NCI-H1694 treated with DMSO at 0.1 percent for 48 hours (cell line): ENCODE data around the gene IMP4.

Source experiments
- DNase-seq: peaks from one replicate; lab custom pipeline; 2025; lab: John Stamatoyannopoulos, UW

Gene IMP4

DNA sequence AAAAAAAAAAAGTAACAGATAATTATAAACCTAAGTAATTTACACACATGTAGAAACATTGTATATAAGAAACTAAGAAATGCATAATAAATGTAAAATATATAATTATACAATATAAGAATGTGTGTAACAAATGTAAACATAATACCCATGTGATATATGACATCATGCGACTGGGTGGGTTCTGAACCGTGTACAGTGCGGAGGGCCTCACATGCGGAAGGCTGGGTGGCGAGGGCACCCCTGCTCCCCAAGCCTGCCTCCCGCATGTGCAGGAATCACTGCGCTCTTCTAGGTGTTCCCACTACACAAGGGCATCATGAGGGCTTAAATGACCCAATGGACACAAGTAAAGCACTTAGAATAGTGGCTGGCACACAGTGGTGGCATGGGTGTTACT is 15.2 kb downstream of the IMP4 start:
- DNase-seq, result no peak

DNA sequence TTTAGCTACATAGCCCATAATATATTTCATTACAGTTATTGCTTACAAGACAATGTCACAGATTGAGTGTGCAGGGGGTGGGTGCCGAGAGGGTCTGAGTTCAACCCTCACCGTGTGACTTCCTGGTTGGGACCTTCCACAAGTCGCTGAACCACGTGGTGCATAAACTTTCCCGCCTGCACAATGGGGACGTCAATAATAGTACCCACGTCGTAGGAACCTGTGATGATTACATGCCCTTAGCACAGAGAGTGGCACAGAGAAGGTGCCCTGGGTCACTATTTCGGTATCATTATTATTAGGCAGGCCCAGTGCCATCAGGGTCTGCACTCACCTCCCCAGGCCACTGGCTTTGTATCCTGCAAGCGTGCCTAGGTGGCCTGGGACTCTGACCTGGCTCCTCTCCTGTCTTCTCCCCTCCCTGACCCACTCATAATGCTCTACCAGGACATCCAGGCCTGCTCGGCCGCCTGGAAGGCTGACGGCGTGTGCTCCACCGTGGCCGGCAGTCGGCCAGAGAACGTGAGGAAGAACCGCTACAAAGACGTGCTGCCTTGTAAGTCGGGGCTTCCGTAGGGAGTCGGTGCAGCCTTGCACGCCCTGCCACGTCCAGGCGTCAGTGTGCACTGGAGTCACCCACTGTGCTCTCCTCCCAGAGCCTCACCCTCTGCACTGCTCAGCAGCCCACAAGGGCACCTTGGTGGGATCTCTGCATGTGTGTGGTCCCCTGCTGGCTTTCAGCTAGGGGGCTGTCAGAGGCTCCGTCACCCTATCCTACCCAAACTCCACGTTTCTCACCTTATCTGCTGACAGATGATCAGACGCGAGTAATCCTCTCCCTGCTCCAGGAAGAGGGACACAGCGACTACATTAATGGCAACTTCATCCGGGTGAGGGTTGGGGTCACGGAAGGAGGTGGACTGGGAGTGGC is 16.0 kb downstream of the IMP4 start:
- DNase-seq, result no peak

DNA sequence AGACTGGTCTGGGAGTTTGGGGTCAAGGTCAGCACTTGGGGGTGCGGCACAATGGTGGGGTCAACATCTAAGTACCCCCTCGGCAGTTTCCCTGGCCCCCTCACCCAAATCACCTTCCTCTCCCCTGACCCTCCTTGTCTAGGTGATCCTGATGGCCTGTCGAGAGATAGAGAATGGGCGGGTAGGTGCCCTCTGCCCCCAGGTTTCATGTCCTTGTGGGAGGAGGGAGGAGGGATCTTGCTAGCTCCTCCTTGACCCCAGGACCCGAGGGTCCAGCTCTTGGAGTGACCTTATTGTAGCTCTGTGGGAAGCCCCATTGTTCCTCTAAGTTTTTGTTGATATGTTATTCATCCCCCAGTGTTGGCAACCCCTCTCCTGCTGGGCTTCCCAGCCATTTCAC is 16.8 kb downstream of the IMP4 start:
- DNase-seq, result no peak

DNA sequence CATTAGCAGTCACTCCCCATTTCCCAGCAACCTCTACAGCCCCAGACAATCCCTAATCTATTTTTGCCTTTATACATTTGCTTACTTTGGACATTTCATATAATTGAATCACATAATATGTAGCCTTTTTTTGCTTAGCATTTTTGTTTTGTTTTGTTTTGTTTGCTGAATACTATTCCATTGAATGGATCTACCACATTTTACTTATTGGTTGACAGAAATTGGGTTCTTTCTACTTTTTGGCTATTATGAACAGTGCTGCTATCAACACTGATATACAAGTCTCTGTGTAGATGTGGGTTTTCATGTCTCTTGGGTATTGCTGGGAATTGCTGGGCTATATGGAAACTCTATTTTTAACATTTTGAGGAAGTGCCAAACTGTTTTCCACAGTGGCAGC is 20.8 kb downstream of the IMP4 start:
- no peak for DNase-seq

DNA sequence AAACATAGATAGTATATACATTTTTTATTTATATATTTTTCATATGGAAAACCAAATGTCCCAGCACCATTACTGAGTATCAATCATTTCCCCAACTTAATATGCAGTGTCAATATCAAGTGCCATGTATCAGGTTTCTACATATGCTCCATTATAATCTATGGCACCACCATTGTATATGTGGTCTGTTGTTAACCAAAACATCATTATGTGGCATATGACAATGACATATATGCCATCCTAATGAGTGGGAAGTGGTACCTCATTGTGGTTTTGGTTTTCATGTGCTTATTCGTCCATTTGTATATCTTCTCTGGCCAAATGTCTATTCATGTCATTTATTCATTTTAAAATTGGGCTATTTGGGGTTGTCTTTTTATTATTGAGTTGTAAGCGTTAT is 22.4 kb downstream of the IMP4 start:
- no peak for DNase-seq

DNA sequence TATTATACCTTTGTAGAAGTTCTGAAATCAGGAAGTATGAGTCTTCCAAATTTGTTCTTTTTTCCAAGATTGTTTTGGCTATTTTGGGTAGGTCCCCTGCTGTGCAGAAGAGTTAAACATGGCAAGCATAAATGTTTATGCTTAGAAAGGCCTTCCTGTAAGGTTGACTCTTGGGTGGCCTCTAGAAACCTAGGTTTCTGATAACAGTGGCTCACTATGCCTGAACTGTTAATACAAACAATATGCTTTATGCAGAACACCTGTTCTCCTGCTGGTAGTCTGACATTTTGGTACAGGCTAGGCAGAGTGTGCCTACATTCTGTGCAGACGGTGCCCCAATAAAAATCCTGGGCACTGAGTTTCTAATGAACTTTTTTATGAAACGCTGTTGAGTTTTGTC is 23.3 kb downstream of the IMP4 start:
- no peak for DNase-seq

DNA sequence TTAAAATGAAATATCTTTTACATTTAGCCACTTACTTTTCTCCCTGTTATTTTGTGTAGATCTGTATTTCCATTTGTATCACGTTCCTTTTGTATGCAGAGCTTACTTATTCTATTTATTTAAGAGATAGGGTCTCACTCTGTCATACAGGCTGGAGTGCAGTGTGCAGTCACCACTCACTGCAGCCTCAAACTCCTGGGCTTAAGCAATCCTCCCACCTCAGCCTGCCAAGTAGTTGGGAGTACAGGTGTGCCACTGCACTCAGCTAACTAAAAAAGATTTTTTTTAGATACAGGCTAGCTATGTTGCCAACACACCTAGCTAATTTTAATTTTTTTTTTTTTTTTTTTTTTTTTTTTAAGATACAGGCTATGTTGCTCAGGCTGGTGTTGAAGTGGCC is 24.0 kb downstream of the IMP4 start:
- DNase-seq, result no peak

DNA sequence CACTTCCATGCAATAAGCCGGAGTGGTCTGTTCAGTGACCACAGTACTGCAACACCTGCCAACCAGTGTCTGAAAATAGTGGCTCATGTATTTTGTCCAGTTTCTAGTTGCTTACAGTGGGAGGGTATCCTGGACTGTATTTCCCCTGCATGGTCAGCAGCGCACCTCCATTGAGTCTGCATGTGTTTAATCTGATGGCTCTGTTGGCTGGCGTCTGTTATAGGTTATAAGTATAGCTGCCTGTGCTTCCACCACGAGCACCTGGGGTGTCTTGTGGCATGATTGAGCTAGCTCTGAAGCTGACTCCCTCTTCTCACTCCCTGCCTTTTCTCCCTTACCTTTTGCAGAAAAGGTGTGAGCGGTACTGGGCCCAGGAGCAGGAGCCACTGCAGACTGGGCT is 26.1 kb downstream of the IMP4 start:
- no peak for DNase-seq

DNA sequence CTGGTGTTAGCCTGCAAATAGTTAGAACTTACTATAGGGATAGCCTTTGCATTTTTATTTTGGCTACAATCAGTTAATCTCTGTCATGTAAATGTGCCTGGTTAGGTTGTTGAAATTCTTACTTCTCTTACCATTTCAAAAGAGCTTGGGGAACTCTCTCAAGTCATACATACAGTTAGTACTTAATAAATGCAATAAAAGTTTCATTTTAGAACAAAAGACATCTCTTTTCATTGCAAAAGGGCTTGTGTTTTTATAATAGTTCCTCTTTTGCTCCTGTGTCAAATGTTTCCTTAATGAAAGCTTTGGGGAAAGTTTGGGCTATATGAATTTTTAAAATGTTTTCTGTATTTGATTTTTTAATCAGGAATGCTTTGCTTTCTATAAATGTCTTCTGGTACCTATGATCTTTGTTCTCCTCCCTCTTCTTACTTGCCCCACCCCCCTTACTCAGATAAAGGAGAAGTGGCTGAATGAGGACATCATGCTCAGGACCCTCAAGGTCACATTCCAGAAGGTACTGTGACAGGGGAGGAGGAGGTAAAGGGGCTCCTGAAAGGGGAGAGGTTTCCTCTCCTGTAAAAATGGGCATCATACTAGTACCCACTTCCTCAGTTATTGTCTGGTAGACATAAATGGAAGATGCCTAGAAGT is 26.7 kb downstream of the IMP4 start:
- no peak for DNase-seq

DNA sequence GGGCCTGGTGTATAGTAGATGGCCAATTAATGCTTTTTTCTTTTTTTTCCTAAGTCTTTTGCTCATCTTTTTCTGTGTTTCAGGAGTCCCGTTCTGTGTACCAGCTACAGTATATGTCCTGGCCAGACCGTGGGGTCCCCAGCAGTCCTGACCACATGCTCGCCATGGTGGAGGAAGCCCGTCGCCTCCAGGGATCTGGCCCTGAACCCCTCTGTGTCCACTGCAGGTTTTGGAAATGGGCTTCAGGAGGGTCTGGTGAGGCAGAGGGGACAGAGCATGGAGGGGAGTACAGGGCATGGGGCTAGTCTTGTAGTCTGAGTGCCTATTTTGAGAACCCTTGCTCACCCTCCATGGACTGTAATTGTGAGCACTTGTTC is 27.3 kb downstream of the IMP4 start:
- DNase-seq, result no peak

DNA sequence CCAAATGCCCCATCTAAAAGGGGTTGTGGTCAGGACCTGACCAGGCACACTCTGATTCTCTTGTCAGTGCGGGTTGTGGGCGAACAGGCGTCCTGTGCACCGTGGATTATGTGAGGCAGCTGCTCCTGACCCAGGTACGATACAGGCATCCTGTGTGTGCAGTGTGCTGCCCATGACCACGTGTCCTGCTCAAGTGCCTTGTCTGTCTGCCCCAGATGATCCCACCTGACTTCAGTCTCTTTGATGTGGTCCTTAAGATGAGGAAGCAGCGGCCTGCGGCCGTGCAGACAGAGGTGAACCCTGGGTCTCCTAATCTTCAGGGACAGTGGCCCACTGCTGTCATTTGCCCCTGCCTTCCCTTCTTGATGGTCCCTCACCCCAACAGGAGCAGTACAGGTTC is 27.8 kb downstream of the IMP4 start:
- no peak for DNase-seq

DNA sequence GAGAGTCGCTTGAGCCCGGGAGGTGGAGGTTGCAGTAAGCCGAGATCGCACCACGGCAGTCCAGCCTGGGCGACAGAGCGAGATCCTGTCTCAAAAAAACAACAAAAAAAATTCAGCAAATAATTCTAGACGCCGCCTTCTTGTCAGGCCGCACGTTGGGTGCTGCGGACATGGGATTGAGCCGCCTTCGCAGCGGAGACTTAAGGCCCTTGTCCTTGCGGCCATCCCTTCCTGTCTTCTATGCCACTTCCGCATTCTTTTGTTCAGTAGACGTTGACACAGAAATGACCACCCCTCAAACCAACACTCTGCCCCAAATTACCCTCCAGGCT is 29.0 kb downstream of the IMP4 start:
- DNase-seq, result no peak

DNA sequence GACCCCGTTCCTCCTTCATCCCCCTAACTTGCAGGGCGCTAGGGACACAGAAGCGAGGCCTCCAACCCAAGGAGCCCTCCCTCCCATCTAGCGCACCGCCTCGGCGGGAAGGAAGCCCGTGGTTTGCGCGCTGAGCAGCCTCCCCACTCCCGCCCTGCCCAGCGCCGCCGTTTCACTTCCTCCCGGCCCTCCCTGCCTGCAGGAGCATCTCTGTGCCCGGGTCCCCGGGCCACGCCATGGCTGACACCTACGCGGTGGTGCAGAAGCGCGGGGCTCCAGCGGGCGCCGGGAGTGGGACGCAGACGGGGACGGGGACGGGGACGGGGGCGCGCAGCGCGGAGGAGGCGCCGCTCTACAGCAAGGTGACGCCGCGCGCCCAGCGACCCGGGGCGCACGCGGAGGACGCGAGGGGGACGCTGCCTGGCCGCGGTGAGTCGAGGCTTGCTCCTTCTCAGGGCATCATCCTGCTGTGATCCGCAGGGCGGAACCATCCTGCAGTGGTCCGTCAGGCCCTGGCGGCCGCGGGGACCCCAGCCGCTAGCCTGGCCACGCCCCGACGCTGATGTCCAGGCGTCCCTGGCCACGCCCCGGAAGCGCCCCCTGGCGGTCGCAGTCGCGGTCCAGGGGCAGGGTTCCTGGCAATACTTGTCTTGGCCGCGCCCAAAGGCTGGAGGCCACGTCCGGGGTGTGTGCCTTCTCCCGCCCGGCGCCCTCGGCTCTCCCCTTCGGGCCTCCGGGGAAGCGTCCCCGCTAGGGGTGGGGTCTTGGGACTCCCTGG is 29.5 kb downstream of the IMP4 start:
- DNase-seq, result peak; percentile 30

DNA sequence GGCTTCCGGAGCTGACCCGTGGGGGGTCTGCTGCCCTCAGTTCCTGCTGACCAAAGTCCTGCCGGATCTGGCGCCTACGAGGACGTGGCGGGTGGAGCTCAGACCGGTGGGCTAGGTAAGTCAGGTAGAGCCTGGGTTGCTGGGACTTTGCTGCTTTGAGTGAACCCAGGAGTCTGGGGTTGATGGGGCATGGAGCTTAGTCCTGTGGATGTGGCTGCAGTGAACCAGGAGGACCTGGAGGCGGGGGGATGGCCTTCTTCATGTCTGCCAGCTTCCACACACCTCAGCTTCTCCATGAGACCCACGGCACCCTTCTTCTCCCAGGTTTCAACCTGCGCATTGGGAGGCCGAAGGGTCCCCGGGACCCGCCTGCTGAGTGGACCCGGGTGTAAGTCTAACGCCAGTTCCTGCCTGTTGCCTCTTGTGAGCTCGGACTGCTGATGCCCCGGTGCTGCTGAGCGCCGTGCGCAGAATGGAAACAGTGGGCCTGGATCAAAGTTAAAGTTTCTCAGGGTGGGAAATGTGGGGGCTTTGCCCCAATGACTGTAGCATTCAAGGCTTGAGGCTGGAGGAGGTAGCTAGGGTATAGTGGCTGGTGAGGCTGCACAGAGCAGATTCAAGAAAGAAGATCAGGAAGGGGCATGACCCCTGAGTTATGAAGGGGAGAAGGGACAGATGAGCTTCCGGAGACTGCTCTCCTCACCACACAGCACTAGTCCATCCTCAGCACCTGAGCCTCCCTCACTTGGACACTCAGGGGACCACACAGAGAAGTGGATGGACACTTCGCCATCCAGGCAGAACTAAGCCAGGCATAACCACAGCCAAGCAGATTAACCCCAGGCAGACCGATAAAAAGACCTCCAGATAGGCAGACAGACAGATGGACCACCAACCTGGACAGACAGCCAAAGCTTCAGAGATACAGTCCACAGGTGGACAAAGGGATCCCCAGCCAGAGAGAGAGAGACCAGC is 30.4 kb downstream of the IMP4 start:
- DNase-seq, result no peak

DNA sequence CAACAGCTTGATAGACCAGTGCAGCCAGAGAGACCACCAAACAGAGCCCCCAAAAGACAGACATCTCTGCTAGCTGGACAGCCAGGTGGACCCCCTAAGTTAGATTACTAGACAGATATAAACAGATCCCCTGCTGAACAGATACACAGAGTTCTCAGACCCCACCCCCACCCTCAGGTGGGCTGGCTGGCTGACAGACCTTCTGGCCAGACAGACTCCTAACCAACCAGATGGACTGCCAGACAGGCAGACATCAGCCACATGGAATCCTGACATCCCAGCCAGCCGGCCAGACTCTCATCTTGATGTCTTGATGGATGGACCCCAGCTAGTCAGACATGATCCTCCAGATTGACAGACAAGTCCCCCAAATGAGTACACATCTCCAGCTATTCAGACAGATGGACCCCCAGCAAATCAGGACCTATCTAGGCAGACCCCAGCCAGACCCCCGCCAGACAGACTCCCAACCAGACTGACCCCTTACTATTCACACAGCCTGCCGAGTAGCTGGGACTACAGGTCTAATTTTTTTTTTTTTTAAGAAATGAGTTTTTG is 31.2 kb downstream of the IMP4 start:
- no peak for DNase-seq

DNA sequence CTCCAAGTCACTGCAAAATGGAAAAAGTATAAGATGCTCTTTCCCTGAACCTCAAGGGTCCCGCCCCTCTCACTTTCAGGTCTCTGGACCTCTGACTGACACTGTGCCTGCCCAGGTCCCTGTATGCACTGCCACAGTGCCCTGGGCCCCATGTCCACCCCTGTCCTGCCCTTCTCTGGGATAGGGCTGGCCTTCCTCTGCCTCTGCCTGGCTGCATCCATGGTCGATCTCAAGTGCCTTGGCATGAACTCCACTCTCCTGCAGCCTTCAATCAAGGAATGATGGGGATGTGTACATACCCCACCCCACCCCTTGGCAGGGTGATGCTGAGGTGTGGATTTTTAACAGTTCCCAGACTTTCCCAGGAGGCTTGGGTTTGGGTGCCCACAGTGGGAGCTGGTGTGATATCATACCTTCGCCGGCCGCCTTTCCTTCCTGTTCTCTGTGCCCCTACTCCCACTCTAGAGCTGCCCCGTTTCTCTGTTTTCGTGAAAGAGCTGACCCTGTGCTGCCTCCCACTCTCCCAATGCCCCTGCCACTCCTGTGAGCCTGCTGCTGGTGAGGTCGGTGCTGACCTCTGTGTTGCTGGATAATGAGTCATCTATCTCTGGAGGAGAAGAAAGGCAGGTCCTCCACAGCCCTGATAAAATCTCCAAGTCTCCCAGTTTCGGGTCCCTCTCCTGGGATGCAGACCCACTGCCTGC is 32.0 kb downstream of the IMP4 start:
- DNase-seq, result no peak

DNA sequence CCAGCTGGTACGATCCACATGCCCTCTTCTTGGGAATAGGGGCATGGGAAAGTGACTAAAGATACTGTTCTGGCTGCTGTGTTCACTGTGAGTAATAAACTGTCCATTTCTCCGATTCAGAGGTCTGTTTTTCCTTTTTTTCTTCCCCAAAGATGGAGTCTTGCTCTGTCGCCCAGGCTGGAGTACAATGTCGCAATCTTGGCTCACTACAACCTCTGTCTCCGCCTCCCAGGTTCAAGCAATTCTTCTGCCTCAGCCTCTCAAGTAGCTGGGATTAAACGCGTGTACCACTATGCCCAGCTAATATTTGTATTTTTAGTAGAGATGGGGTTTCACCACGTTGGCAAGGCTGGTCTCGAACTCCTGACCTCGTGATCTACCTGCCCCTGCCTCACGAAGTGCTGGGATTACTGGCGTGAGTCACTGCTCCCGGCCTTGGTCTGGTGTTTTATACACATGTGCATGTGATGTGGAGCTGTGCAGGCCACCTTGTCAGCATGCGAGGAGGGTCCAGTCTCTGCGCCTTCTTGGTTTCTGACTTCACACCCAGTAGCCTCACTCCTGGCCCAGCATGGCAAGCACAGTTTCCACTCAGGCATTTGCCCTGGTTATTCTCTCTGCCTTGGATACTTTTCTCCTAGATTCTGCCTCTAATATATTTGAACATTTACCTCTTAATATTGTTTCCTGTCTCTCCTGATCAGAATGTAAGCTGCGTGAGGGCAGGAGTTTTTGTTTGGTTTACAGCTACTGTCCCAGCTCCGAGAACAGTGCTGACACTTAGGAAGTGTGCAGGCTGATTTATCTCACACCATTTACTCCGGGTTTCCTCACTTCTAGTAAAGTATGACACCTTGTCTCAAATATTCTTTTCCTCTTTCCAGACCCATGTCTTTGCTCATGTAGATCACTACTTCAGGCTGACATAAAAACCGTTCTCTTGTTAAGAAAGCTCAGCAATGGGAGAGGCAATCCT is 32.9 kb downstream of the IMP4 start:
- DNase-seq, result no peak

DNA sequence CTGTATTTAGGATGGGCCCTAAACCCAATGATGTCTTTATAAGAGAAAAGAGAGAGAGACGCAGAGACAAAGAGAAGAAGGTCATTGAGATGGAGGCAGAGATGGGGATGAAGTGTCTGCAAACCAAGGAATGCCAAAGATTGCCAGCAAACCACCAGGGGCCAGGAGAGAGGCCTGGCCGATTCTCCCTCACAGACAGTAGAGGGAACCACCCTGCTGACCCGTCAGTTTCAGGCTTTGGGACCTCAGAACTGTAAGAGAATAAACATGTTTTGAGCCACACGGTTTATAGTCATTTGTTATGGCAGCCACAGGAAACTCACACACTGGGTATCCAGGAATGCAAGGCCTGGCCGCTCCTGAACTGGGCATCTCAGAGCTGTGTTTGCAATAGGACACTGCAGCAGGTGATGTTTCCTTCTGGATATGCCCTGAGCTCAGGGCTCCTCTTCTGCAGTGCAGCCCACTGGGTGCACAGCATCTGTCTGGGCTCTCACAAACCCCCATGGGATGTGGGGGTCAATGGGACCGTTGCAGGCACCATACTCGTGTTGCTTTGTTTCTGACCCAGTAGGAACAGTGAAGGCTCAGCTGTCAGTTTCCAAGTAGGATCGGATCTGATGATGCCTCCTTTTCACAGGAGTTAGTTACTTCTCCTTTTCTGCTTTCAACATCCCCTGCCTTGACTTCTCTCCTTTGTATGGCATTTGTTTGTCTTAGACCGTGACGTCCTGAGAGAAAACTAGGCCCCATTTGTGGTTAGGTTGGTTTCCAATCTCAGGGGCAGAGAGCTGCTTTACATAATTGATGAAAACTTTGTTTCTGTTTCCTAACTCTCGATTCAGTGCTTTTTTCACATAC is 34.0 kb downstream of the IMP4 start:
- DNase-seq, result no peak

DNA sequence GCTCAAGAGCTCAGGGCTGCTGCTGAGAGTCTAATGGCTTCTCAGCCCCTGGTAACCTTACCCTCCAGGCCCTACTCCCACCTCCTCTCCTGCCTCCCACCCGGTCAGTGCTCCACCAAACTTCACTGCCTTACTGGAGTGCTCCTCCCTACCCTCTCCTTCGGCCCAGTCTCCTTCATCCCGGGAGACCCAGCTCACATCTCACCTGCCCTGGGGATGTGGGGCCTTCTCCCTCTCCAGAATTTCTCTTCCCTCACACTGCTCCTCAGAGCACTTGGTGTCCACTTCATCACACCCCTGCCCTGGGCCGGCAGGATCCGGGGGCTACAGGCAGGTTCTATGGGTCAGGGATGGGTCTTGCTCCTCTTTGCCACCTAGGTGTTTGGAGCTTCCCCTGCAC is 34.8 kb downstream of the IMP4 start:
- no peak for DNase-seq
